ENCODE data around the gene CSF3R. TPM values are rescaled to one million over a fixed set of nuclear protein-coding genes. Genes with fewer than 3 reads are reported as not detected.

Gene CSF3R
- polyA plus RNA-seq, 1 of the 3 experiments (the other 2 are of a cell fraction) = not detected

GRCh38 chr1:36530261-36530660, 47.5 kb upstream of the CSF3R start:
- H3K79me2 ChIP-seq (ENCODE audit: insufficient read depth) = no peaks in the 10 kb centered on the region
- no peaks in the 10 kb centered on the region for H3K27me3 ChIP-seq (ENCODE audit: insufficient read depth)
- H3K9me2 ChIP-seq = no peaks in the 10 kb centered on the region
- no peak for DNase-seq
- H3K4me3 ChIP-seq (ENCODE audit: low read depth in 2 of 2, low read length in 1 of 2) = no peak overlapping the region
- WGBS (ENCODE audit: low lambda C conversion rate) = 73% methylated on average over 3 of the region's 7 CpGs
- H3K4me1 ChIP-seq (ENCODE audit: control insufficient read depth in 1 of 2, insufficient read depth in 2 of 2, low read depth in 1 of 2, low read length in 1 of 2) = peaks cover 0 to 13% of the 10 kb centered on the region in 2 experiments; a peak in 1 of 4 replicates
- no peaks in the 10 kb centered on the region for H3F3A ChIP-seq (replicated peaks; ENCODE audit: insufficient read depth)
- H3K9ac ChIP-seq = no peak overlapping the region
- H3K27ac ChIP-seq (ENCODE audit: low read depth in 2 of 2, low read length in 1 of 2) = no peak overlapping the region
- no peaks in the 10 kb centered on the region for H4K20me1 ChIP-seq (ENCODE audit: insufficient read depth)
- ChIA-PET CTCF (interaction anchor here (1.6 to 4.6 kb wide), 3 partner anchors 14 to 24 kb away, joined by 5 to 39 read pairs (median 7); no protein-coding TSS in a partner anchor), POLR2A (no interaction called here)
- H2AFZ ChIP-seq (ENCODE audit: low read depth) = no peak overlapping the region
- H3K4me2 ChIP-seq = no peak overlapping the region
- no peaks in the 10 kb centered on the region for H3K36me3 ChIP-seq (replicated peaks in 1 of 2; ENCODE audit: control insufficient read depth in 1 of 2, insufficient read depth in 2 of 2, low read length in 1 of 2)
- H3K9me3 ChIP-seq = no peaks in the 10 kb centered on the region
- TF ChIP-seq ZBTB33 (IDR thresholded peaks at IDR 0.05; ENCODE audit: borderline replicate concordance, low read depth) (no peak), MAX (IDR thresholded peaks at IDR 0.05; ENCODE audit: low read depth) (no peak)
- TF ChIP-seq, protein P1, sequence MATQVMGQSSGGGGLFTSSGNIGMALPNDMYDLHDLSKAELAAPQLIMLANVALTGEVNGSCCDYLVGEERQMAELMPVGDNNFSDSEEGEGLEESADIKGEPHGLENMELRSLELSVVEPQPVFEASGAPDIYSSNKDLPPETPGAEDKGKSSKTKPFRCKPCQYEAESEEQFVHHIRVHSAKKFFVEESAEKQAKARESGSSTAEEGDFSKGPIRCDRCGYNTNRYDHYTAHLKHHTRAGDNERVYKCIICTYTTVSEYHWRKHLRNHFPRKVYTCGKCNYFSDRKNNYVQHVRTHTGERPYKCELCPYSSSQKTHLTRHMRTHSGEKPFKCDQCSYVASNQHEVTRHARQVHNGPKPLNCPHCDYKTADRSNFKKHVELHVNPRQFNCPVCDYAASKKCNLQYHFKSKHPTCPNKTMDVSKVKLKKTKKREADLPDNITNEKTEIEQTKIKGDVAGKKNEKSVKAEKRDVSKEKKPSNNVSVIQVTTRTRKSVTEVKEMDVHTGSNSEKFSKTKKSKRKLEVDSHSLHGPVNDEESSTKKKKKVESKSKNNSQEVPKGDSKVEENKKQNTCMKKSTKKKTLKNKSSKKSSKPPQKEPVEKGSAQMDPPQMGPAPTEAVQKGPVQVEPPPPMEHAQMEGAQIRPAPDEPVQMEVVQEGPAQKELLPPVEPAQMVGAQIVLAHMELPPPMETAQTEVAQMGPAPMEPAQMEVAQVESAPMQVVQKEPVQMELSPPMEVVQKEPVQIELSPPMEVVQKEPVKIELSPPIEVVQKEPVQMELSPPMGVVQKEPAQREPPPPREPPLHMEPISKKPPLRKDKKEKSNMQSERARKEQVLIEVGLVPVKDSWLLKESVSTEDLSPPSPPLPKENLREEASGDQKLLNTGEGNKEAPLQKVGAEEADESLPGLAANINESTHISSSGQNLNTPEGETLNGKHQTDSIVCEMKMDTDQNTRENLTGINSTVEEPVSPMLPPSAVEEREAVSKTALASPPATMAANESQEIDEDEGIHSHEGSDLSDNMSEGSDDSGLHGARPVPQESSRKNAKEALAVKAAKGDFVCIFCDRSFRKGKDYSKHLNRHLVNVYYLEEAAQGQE (IDR thresholded peaks at IDR 0.05; ENCODE audit: low read depth, low read length) = no peak

DNA sequence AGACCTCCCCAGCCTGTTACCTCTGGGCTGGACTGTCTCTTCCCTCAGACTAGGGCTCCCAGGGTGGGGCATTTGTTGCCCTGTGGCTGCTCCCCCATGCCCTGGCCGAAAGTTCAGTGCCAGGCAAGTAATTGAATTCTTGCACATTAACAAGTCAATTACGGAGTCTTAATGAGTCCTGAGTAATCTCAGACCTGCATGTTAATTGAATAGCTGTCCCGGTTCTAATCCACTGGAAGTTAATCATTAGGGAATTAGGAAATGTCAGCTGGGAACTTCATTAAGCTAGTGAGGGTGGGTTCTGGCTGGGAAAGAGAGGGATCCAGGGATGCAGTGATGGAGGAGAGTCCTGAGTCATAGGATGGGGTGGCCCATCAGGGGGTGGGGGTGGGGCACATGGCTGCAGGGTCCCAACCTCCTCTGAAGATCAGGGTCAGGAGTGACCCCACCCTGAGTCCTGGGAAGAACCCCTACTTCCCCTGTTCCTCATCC, 47.1 kb upstream of the CSF3R start:
- Histone ChIP-seq H3F3A (replicated peaks; ENCODE audit: insufficient read depth) (no peaks in the 10 kb centered on the region), H4K20me1 (ENCODE audit: insufficient read depth) (no peaks in the 10 kb centered on the region), H3K9ac (no peak overlapping the region), H3K4me2 (no peak overlapping the region), H3K4me3 (ENCODE audit: low read depth in 2 of 2, low read length in 1 of 2) (no peak overlapping the region), H3K79me2 (ENCODE audit: insufficient read depth) (no peaks in the 10 kb centered on the region), H3K9me3 (no peaks in the 10 kb centered on the region), H2AFZ (ENCODE audit: low read depth) (no peak overlapping the region), H3K36me3 (replicated peaks in 1 of 2; ENCODE audit: control insufficient read depth in 1 of 2, insufficient read depth in 2 of 2, low read length in 1 of 2) (no peaks in the 10 kb centered on the region), H3K27me3 (ENCODE audit: insufficient read depth) (no peaks in the 10 kb centered on the region), H3K9me2 (no peaks in the 10 kb centered on the region), H3K27ac (ENCODE audit: low read depth in 2 of 2, low read length in 1 of 2) (no peak overlapping the region), H3K4me1 (ENCODE audit: control insufficient read depth in 1 of 2, insufficient read depth in 2 of 2, low read depth in 1 of 2, low read length in 1 of 2) (peaks cover 0 to 18% of the 10 kb centered on the region in 2 experiments; a peak in 1 of 4 replicates)
- TF ChIP-seq FOSL2 (IDR thresholded peaks at IDR 0.05; ENCODE audit: borderline replicate concordance, low read depth) (no peak), EP300 (IDR thresholded peaks at IDR 0.05; ENCODE audit: borderline replicate concordance in 1 of 2, low read depth in 1 of 2, low read length in 1 of 2) (peak in 1 of 2 experiments; percentile 35; a peak in 1 of 4 replicates), RAD21 (IDR thresholded peaks at IDR 0.05; ENCODE audit: low read length) (no peak), GATA2 (CRISPR knock-in tag; IDR thresholded peaks at IDR 0.05) (peak; percentile 31; the same call in 1 of the 2 replicates), RCOR1 (IDR thresholded peaks at IDR 0.05; ENCODE audit: low read length) (peak; percentile 64; the same call in 1 of the 2 replicates), ZBTB33 (IDR thresholded peaks at IDR 0.05; ENCODE audit: borderline replicate concordance, low read depth) (no peak)
- CTCF ChIA-PET = interaction anchor here (1.0 to 1.6 kb wide), 2 partner anchors 13 to 24 kb away, joined by 5 to 10 read pairs; no protein-coding TSS in a partner anchor
- DNase-seq = peak; percentile 47
- POLR2A ChIA-PET = no interaction called here
- 7% methylated on average over 3 of the region's 3 CpGs for WGBS (ENCODE audit: low lambda C conversion rate)
